Kidney (tissue), 14 donors: ENCODE results near the gene NAA30. TPM values are rescaled to one million over a fixed set of nuclear protein-coding genes. Genes with fewer than 3 reads are reported as not detected.

Experiments
- DNase-seq, 5 donors: peaks; one replicate each; pipeline ENCODE4 v3.0.0-alpha.2; 2013 to 2020
- FAIRE-seq: peaks from 2 replicates; lab custom pipeline; 2012; peaks lifted over from hg19 to GRCh38; lab: Jason Lieb, UNC
- H3K27ac ChIP-seq, 2 donors: one replicate each; pipeline ENCODE4 v1.7.0; 2013; ENCODE audit warnings: low read depth in 2 of 2, low read length in 2 of 2, inconsistent platforms in 1 of 2
- H3K27me3 ChIP-seq: one replicate; pipeline ENCODE4 v1.7.1; 2013; ENCODE audit warnings: low read length, inconsistent platforms; ENCODE audit not compliant: control insufficient read depth, insufficient read depth
- H3K36me3 ChIP-seq, 3 donors: one replicate each; pipeline versions ENCODE4 v1.7.0 to v1.7.1; 2013; ENCODE audit warnings: low read length in 3 of 3, control low read depth in 1 of 3, inconsistent platforms in 1 of 3; ENCODE audit not compliant: insufficient read depth in 3 of 3, control insufficient read depth in 2 of 3
- H3K4me1 ChIP-seq, 3 donors: one replicate each; pipeline versions ENCODE4 v1.7.0 to v1.7.1; 2013; ENCODE audit warnings: low read length in 3 of 3, inconsistent platforms in 1 of 3, low read depth in 1 of 3; ENCODE audit not compliant: control insufficient read depth in 2 of 3, insufficient read depth in 2 of 3
- H3K4me3 ChIP-seq, 3 donors: one replicate each; pipeline versions ENCODE4 v1.7.0 to v1.8.1; 2013; ENCODE audit warnings: low read length in 3 of 3, control low read depth in 1 of 3, inconsistent platforms in 1 of 3
- H3K9ac ChIP-seq, 3 donors: one replicate each; pipeline versions ENCODE4 v1.7.0 to v1.7.1; 2013; ENCODE audit warnings: low read length in 3 of 3, control low read depth in 1 of 3, inconsistent platforms in 1 of 3
- H3K9me3 ChIP-seq, 3 donors: one replicate each; pipeline versions ENCODE4 v1.7.0 to v1.7.1; 2013; ENCODE audit warnings: low read length in 3 of 3, control low read depth in 1 of 3, inconsistent platforms in 1 of 3; ENCODE audit not compliant: control insufficient read depth in 2 of 3, insufficient read depth in 1 of 3
- intact Hi-C: fragments of 100-400 bp; cut with DNase I; formaldehyde crosslinking; loops from one replicate; pipeline ENCODE4 v1.11.1; 2022
- polyA plus RNA-seq: library from polyadenylated mRNA; stranded (reverse); fragments of 350-450 nt; fragmentation: Illumina TruSeq; extraction: RNeasy Lipid Tissue Mini Kit (QIAGEN cat#74804); gene quantifications from one replicate; pipeline ENCODE4 v1.2.3, GENCODE V29; 2014; ENCODE audit warnings: low read depth, low replicate concordance; ENCODE audit not compliant: insufficient read depth
- total RNA-seq: library from RNA; stranded (reverse); fragmentation: NEBNext Ultra II Directional; extraction: Animal tissue kit (Norgen Biotek cat#: 25700); gene quantifications from one replicate; pipeline ENCODE4 v1.2.1, GENCODE V29; 2021
- TF ChIP-seq, protein P1 (sequence below): IDR thresholded peaks from 3 replicates; pipeline ENCODE4 v1.5.1; 2012; ENCODE audit warnings: mild to moderate bottlenecking, moderate library complexity, borderline replicate concordance; ENCODE audit not compliant: insufficient read depth; ENCODE audit errors: extremely low read depth
- donor health status: control.
- donor health status: control.
- donor health status: control.
- donor health status: control.
- donor health status: control.
- donor health status: DM: yes; HTN: yes; CAD: no.
- donor health status: Normal renal cell carcinoma (clear cell type).

Gene NAA30
- total and polyA plus RNA-seq, 2 donors from 2014 or later: 9.2 to 17.1 TPM

DNA sequence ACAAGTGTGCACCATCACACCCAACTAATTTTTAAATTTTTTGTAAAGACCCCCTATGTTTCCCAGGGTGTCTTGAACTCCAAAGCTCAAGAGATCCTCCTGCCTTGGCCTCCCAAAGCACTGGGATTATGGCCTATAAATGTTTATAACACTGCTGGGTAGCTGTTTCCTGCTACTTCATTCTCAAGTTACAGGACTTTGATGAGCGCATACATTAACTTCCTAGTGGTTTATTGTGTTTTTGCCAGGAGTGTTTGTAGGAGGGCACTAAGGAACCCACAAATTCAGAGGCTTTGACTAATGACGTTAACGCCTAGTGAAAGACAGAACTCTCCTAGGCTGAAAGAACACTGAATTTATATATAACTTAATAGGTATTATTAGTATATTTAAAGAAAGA lies 15.2 kb upstream of the NAA30 start:
- TF ChIP-seq, protein P1, sequence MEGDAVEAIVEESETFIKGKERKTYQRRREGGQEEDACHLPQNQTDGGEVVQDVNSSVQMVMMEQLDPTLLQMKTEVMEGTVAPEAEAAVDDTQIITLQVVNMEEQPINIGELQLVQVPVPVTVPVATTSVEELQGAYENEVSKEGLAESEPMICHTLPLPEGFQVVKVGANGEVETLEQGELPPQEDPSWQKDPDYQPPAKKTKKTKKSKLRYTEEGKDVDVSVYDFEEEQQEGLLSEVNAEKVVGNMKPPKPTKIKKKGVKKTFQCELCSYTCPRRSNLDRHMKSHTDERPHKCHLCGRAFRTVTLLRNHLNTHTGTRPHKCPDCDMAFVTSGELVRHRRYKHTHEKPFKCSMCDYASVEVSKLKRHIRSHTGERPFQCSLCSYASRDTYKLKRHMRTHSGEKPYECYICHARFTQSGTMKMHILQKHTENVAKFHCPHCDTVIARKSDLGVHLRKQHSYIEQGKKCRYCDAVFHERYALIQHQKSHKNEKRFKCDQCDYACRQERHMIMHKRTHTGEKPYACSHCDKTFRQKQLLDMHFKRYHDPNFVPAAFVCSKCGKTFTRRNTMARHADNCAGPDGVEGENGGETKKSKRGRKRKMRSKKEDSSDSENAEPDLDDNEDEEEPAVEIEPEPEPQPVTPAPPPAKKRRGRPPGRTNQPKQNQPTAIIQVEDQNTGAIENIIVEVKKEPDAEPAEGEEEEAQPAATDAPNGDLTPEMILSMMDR: no peak
- FAIRE-seq: no peak
- Histone ChIP-seq H3K9me3 (no peaks in the 10 kb centered on the region), H3K27ac (no peak overlapping the region), H3K4me1 (no peaks in the 10 kb centered on the region), H3K4me3 (no peak overlapping the region), H3K27me3 (no peaks in the 10 kb centered on the region), H3K9ac (no peak overlapping the region), H3K36me3 (no peaks in the 10 kb centered on the region)
- DNase-seq: no peak
- intact Hi-C loops: no loop called here

DNA sequence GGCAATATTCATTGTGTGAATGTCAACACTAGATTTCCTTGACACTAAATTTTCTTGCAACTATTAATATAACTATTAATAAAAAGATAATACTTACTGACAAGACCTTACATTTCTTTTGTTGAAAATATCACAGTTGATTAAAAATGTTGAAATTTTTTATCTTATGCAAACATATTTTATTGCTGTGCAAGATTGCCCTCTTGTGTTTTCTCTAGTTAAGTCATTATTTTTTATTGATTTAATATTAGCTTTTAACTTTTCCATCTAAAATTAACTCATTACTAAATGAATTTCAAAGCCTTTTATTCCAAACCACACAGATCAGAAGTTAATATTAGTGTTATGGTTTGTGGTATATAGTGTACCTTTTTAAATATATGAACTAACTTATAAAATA lies 11.7 kb upstream of the NAA30 start:
- H3K27me3 ChIP-seq: no peaks in the 10 kb centered on the region
- H3K9me3 ChIP-seq: no peaks in the 10 kb centered on the region
- FAIRE-seq: peak; percentile 72
- no peaks in the 10 kb centered on the region for H3K36me3 ChIP-seq
- no peak overlapping the region for H3K4me3 ChIP-seq
- H3K4me1 ChIP-seq: no peaks in the 10 kb centered on the region
- no peak overlapping the region for H3K27ac ChIP-seq
- TF ChIP-seq, protein P1: no peak
- no peak for DNase-seq
- H3K9ac ChIP-seq: no peak overlapping the region
- intact Hi-C loops: no loop called here

DNA sequence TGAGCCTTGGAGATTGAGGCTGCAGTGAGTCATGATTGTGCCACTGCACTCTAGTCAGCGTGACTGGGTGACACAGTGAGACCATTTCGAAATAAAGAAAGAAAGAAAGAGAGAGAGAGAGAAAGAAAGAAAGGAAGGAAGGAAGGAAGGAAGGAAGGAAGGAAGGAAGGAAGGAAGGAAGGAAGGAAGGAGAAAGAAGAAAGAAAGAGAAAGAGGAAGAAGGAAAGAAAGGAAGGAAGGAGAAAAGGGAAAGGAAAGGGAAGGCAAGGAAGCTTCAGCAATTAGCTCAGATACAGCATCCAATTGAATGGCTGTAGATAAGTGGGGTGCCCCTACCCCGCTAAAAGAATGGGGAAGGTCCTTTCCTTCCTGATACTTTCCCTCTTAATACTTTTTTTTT lies 9.5 kb upstream of the NAA30 start:
- no peak for FAIRE-seq
- no peaks in the 10 kb centered on the region for H3K27me3 ChIP-seq
- H3K4me3 ChIP-seq: no peak overlapping the region
- TF ChIP-seq, protein P1: no peak
- H3K9ac ChIP-seq: no peak overlapping the region
- no peaks in the 10 kb centered on the region for H3K4me1 ChIP-seq
- H3K36me3 ChIP-seq: no peaks in the 10 kb centered on the region
- H3K27ac ChIP-seq: no peak overlapping the region
- H3K9me3 ChIP-seq: no peaks in the 10 kb centered on the region
- intact Hi-C loops: no loop called here
- no peak for DNase-seq

DNA sequence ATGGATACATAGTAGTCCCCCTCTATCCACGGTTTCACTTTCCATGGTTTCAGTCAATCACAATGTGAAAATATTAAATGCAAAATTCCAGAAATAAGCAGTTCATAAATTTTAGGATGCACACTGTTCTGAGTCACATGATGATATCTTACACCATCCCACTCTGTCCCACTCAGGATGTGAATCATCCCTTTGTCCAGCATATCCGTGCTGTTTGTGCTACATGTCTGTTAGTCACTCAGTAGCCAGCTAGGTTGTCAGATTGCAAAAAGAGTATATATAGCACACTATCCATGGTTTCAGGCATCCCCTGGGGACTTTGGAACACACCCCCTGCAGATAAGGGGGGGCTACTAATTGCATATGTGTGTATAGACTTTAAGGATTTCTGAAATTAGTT lies 8.1 kb upstream of the NAA30 start:
- H3K4me1 ChIP-seq: no peaks in the 10 kb centered on the region
- TF ChIP-seq, protein P1: no peak
- H3K4me3 ChIP-seq: no peak overlapping the region
- no peak overlapping the region for H3K9ac ChIP-seq
- H3K36me3 ChIP-seq: no peaks in the 10 kb centered on the region
- FAIRE-seq (no peak), DNase-seq (no peak)
- intact Hi-C loops: no loop called here
- H3K27ac ChIP-seq: no peak overlapping the region
- H3K27me3 ChIP-seq: no peaks in the 10 kb centered on the region
- no peaks in the 10 kb centered on the region for H3K9me3 ChIP-seq
